ENCODE results near the gene RPS6KA3.

- TF ChIP-seq CTCF (optimal IDR thresholded peaks at IDR 0.05 in 1 of 3, IDR thresholded peaks at IDR 0.05 in 1 of 3, conservative IDR thresholded peaks at IDR 0.05 in 1 of 3; ENCODE audit: extremely low read depth in 1 of 3, insufficient read depth in 2 of 3, low read length in 3 of 3) (no peak), EZH2 (IDR thresholded peaks at IDR 0.05; ENCODE audit: low read length) (no peak)
Observed at GRCh38 chrX:20212486-20213089, 54.1 kb downstream of the RPS6KA3 start.

Data from keratinocyte (primary cell).